H9 (cell line): Measurements from ENCODE around the gene PIAS2. TPM values are rescaled to one million over a fixed set of nuclear protein-coding genes. Genes with fewer than 3 reads are reported as not detected.
A peak's percentile ranks its signal among the peaks of the same experiment; 100 is the strongest.

ENCODE experiments used
- DNase-seq: peaks from one replicate; pipeline ENCODE4 v3.0.0-alpha.2; 2017
- H2AFZ ChIP-seq: one replicate; pipeline ENCODE4 v1.6.1; 2013; ENCODE audit warnings: mild to moderate bottlenecking, low read length, control low read depth, moderate library complexity
- H2AK5ac ChIP-seq: 2 replicates; pipeline ENCODE4 v1.6.1; 2013; ENCODE audit warnings: low read length, control low read depth, mixed read lengths; ENCODE audit not compliant: insufficient read length
- H2BK120ac ChIP-seq: one replicate; pipeline ENCODE4 v1.6.1; 2013; ENCODE audit warnings: low read depth, mild to moderate bottlenecking, low read length, control low read depth, inconsistent platforms; ENCODE audit not compliant: poor library complexity, severe bottlenecking
- H2BK12ac ChIP-seq: 2 replicates; pipeline ENCODE4 v1.6.1; 2013; ENCODE audit warnings: low read length, control low read depth, mixed read lengths, low read depth; ENCODE audit not compliant: insufficient read length
- H2BK15ac ChIP-seq: 2 replicates; pipeline ENCODE4 v1.6.1; 2013; ENCODE audit warnings: low read depth, low read length, control low read depth
- H2BK20ac ChIP-seq: one replicate; pipeline ENCODE4 v1.6.1; 2013; ENCODE audit warnings: low read depth, mild to moderate bottlenecking, low read length, control low read depth, inconsistent platforms; ENCODE audit not compliant: poor library complexity, severe bottlenecking
- H2BK5ac ChIP-seq: 2 replicates; pipeline ENCODE4 v1.6.1; 2013; ENCODE audit warnings: low read length, control low read depth, mixed read lengths; ENCODE audit not compliant: insufficient read length
- H3K14ac ChIP-seq: 2 replicates; pipeline ENCODE4 v1.6.1; 2013; ENCODE audit warnings: low read length, control low read depth; ENCODE audit not compliant: insufficient read depth
- H3K18ac ChIP-seq: 2 replicates; pipeline ENCODE4 v1.6.1; 2013; ENCODE audit warnings: low read depth, mild to moderate bottlenecking, mixed read lengths, low read length, control low read depth; ENCODE audit not compliant: insufficient read length
- H3K23ac ChIP-seq: 2 replicates; pipeline ENCODE4 v1.6.1; 2013; ENCODE audit warnings: low read length, control low read depth, mixed read lengths, low read depth; ENCODE audit not compliant: insufficient read length
- H3K23me2 ChIP-seq: 2 replicates; pipeline ENCODE4 v1.6.1; 2013; ENCODE audit warnings: low read depth, mild to moderate bottlenecking, mixed read lengths, low read length, control low read depth; ENCODE audit not compliant: insufficient read length, poor library complexity, severe bottlenecking
- H3K27ac ChIP-seq: 2 replicates; pipeline ENCODE4 v1.5.1; 2013; ENCODE audit warnings: low read length, control low read depth, mixed read lengths, low read depth; ENCODE audit not compliant: insufficient read length
- H3K27me3 ChIP-seq: 2 replicates; pipeline ENCODE4 v1.6.1; 2013; ENCODE audit warnings: low read length, control low read depth, inconsistent platforms; ENCODE audit not compliant: insufficient read depth
- H3K4ac ChIP-seq: 2 replicates; pipeline ENCODE4 v1.6.1; 2013; ENCODE audit warnings: low read depth, mild to moderate bottlenecking, control low read depth, inconsistent platforms, low read length, moderate library complexity
- H3K4me1 ChIP-seq: 2 replicates; pipeline ENCODE4 v1.6.1; 2013; ENCODE audit warnings: low read length, control low read depth, inconsistent platforms; ENCODE audit not compliant: insufficient read depth
- H3K4me2 ChIP-seq: 2 replicates; pipeline ENCODE4 v1.6.1; 2013; ENCODE audit warnings: low read length, control low read depth, mixed read lengths; ENCODE audit not compliant: insufficient read length, insufficient read depth
- H3K56ac ChIP-seq: 2 replicates; pipeline ENCODE4 v1.6.1; 2013; ENCODE audit warnings: low read depth, mild to moderate bottlenecking, mixed read lengths, low read length, control low read depth; ENCODE audit not compliant: insufficient read length
- H3K79me1 ChIP-seq: 2 replicates; pipeline ENCODE4 v1.6.1; 2013; ENCODE audit warnings: low read depth, mild to moderate bottlenecking, moderate library complexity, low read length, control low read depth, inconsistent platforms; ENCODE audit not compliant: insufficient read depth, poor library complexity, severe bottlenecking
- H3K79me2 ChIP-seq: 2 replicates; pipeline ENCODE4 v1.6.1; 2013; ENCODE audit warnings: low read length, control low read depth, inconsistent platforms; ENCODE audit not compliant: insufficient read depth
- H3K9ac ChIP-seq: 2 replicates; pipeline ENCODE4 v1.6.1; 2013; ENCODE audit warnings: low read length, control low read depth, mixed read lengths; ENCODE audit not compliant: insufficient read length; ENCODE audit errors: extremely low read depth
- H3K9me3 ChIP-seq: one replicate; pipeline ENCODE4 v1.6.1; 2013; ENCODE audit warnings: low read depth, low read length, inconsistent platforms; ENCODE audit not compliant: control insufficient read depth
- H3T11ph ChIP-seq: one replicate; pipeline ENCODE4 v1.6.1; 2013; ENCODE audit warnings: mild to moderate bottlenecking, low read length, control low read depth, inconsistent platforms
- H4K20me1 ChIP-seq: one replicate; pipeline ENCODE4 v1.6.1; 2013; ENCODE audit not compliant: control insufficient read depth, insufficient read length, insufficient read depth
- H4K5ac ChIP-seq: 2 replicates; pipeline ENCODE4 v1.6.1; 2013; ENCODE audit warnings: low read depth, mild to moderate bottlenecking, mixed read lengths, low read length, control low read depth; ENCODE audit not compliant: insufficient read length
- H4K8ac ChIP-seq: replicated peaks from 2 replicates; pipeline ENCODE4 v1.6.1; 2013; ENCODE audit warnings: low read length, control low read depth, mixed read lengths, low read depth; ENCODE audit not compliant: insufficient read length
- H4K91ac ChIP-seq: 2 replicates; pipeline ENCODE4 v1.6.1; 2013; ENCODE audit warnings: low read depth, mild to moderate bottlenecking, moderate library complexity, mixed read lengths, low read length, control low read depth; ENCODE audit not compliant: insufficient read length
- H3K27ac Mint-ChIP-seq, 3 experiments: 2 replicates in 2 of 3; 3 replicates in 1 of 3; pipeline ENCODE4 v1.8.0; 2020 to 2021; ENCODE audit warnings: mixed read lengths in 3 of 3, mild to moderate bottlenecking in 1 of 3, moderate library complexity in 1 of 3
- H3K27me3 Mint-ChIP-seq: 2 replicates; pipeline ENCODE4 v1.8.0; 2021; ENCODE audit warnings: low read depth, mild to moderate bottlenecking, moderate library complexity, mixed read lengths
- H3K36me3 Mint-ChIP-seq, 3 experiments: 2 replicates in 2 of 3; 3 replicates in 1 of 3; pipeline ENCODE4 v1.8.0; 2020 to 2021; ENCODE audit warnings: low read depth in 3 of 3, mixed read lengths in 3 of 3; ENCODE audit not compliant: insufficient read depth in 1 of 3
- H3K4me1 Mint-ChIP-seq, 2 experiments: 2 replicates each; pipeline ENCODE4 v1.8.0; 2020; ENCODE audit warnings: mixed read lengths in 2 of 2
- H3K4me3 Mint-ChIP-seq, 2 experiments: 2 replicates in 1 of 2; 3 replicates in 1 of 2; pipeline ENCODE4 v1.8.0; 2020 to 2021; ENCODE audit warnings: mild to moderate bottlenecking in 2 of 2, mixed read lengths in 2 of 2, moderate library complexity in 1 of 2
- H3K9me3 Mint-ChIP-seq, 2 experiments: 2 replicates in 1 of 2; 3 replicates in 1 of 2; pipeline ENCODE4 v1.8.0; 2020; ENCODE audit warnings: mild to moderate bottlenecking in 2 of 2, mixed read lengths in 2 of 2, moderate library complexity in 1 of 2
- WGBS: extraction: QIAGEN DNeasy Blood & Tissue Kit; methylation state at CpG from one replicate; pipeline ENCODE4 v1.1.7; 2013; ENCODE audit warnings: missing lambda C conversion rate, low lambda C conversion rate, mixed read lengths; ENCODE audit not compliant: insufficient read length; ENCODE audit errors: extremely low coverage; 5-methylcytosine and 5-hydroxymethylcytosine counted together
- total RNA-seq: library from RNA; stranded (reverse); gene quantifications from 2 replicates; pipeline ENCODE4 v1.2.1, GENCODE V29; 2021
- TF ChIP-seq, protein P1 (sequence below): fragments of 200-600 bp; sonication (generic); conservative IDR thresholded peaks from 3 replicates; pipeline ENCODE4 v1.8.0; 2021; ENCODE audit warnings: antibody characterized with exemption, mild to moderate bottlenecking

PIAS2 gene
- total RNA-seq, 1 experiment from 2014 or later = 58.4 TPM

DNA sequence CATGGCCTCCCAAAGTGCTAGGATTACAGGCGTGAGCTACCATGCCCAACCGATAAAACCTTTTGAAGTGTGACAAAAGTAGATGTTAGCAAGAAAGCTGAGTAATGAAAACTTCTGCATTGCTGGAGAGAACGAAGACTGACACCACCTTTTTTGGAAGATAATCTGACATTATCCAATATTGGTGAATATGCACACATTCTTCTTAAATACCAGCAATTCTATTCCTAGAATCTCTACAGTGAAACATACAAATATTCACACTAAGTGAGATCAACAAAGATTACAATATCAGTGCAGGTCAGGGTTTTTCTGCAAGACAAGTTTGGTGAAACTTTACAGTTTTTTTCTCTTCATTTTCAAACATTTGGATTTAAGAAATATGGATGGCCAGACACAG is 7.8 kb downstream of the PIAS2 start:
- Mint-ChIP-seq H3K27me3 (no peaks in the 10 kb centered on the region), H3K36me3 (peaks cover 22 to 32% (median 27%) of the 10 kb centered on the region in 3 experiments), H3K27ac (peak overlapping the region in 2 of 3 experiments; percentile 80 to 86; a peak in 2 of 7 replicates), H3K4me1 (peaks cover 28 to 37% of the 10 kb centered on the region in 2 experiments), H3K9me3 (peaks cover 7 to 16% of the 10 kb centered on the region in 2 experiments), H3K4me3 (no peak overlapping the region)
- Histone ChIP-seq H3K4me2 (no peak overlapping the region), H3K23ac (no peak overlapping the region), H3T11ph (no peak overlapping the region), H2BK5ac (no peak overlapping the region), H3K23me2 (no peaks in the 10 kb centered on the region), H3K14ac (no peak overlapping the region), H2AK5ac (no peak overlapping the region), H2BK120ac (no peak overlapping the region), H2AFZ (no peak overlapping the region), H3K79me2 (peaks cover 23% of the 10 kb centered on the region; the same call in 1 of the 2 replicates), H2BK12ac (no peak overlapping the region), H3K9me3 (no peaks in the 10 kb centered on the region), H4K5ac (no peak overlapping the region), H2BK20ac (no peak overlapping the region), H3K18ac (no peak overlapping the region), H4K20me1 (no peaks in the 10 kb centered on the region), H4K91ac (no peak overlapping the region), H3K9ac (no peak overlapping the region), H3K56ac (no peak overlapping the region), H3K4me1 (no peaks in the 10 kb centered on the region; the same call in 1 of the 2 replicates), H3K79me1 (peaks cover 16% of the 10 kb centered on the region), H3K4ac (no peak overlapping the region), H4K8ac (no peak overlapping the region), H3K27ac (no peak overlapping the region), H2BK15ac (no peak overlapping the region), H3K27me3 (no peaks in the 10 kb centered on the region)
- TF ChIP-seq, protein P1, sequence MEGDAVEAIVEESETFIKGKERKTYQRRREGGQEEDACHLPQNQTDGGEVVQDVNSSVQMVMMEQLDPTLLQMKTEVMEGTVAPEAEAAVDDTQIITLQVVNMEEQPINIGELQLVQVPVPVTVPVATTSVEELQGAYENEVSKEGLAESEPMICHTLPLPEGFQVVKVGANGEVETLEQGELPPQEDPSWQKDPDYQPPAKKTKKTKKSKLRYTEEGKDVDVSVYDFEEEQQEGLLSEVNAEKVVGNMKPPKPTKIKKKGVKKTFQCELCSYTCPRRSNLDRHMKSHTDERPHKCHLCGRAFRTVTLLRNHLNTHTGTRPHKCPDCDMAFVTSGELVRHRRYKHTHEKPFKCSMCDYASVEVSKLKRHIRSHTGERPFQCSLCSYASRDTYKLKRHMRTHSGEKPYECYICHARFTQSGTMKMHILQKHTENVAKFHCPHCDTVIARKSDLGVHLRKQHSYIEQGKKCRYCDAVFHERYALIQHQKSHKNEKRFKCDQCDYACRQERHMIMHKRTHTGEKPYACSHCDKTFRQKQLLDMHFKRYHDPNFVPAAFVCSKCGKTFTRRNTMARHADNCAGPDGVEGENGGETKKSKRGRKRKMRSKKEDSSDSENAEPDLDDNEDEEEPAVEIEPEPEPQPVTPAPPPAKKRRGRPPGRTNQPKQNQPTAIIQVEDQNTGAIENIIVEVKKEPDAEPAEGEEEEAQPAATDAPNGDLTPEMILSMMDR = no peak
- no CpG with 5 or more reads among the region's 3 CpGs for WGBS
- DNase-seq = no peak
